ENCODE measurements around the gene RAI1.

DNA sequence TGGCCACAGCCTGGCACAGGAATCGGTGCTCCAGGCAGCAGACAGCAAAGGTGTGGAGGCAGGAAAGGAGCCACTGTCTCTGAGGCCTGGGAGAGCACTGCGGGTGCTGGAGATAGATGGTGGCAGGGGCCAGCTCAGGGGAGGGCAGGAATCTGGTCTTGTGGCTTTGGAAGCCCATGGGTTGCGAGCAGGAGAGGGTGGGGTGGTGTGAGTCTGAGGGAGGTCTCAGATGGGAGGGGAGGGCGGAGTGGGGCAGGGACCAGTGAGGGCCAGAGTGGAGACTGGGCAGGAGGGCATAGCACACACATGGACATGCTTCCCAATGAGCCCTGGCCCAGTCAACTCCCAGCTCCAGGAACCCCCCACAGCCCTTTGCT lies 85.5 kb downstream of the RAI1 start:
- no peak for TF ChIP-seq POLR2A (IDR thresholded peaks at IDR 0.05)
- TF ChIP-seq, protein P1, sequence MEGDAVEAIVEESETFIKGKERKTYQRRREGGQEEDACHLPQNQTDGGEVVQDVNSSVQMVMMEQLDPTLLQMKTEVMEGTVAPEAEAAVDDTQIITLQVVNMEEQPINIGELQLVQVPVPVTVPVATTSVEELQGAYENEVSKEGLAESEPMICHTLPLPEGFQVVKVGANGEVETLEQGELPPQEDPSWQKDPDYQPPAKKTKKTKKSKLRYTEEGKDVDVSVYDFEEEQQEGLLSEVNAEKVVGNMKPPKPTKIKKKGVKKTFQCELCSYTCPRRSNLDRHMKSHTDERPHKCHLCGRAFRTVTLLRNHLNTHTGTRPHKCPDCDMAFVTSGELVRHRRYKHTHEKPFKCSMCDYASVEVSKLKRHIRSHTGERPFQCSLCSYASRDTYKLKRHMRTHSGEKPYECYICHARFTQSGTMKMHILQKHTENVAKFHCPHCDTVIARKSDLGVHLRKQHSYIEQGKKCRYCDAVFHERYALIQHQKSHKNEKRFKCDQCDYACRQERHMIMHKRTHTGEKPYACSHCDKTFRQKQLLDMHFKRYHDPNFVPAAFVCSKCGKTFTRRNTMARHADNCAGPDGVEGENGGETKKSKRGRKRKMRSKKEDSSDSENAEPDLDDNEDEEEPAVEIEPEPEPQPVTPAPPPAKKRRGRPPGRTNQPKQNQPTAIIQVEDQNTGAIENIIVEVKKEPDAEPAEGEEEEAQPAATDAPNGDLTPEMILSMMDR (IDR thresholded peaks at IDR 0.05) = no peak

Data from adrenal gland (tissue), 5 donors.